Epithelial cell of prostate (primary cell): ENCODE measurements around the gene PKNOX2.

ENCODE experiments used
- DNase-seq: peaks from one replicate; pipeline ENCODE4 v3.0.0-alpha.2; 2011; ENCODE audit warnings: low read depth, low spot score
- H3K27ac ChIP-seq: fragments of 450-650 bp; 2 replicates; pipeline ENCODE4 v1.5.1; 2017; ENCODE audit warnings: mild to moderate bottlenecking

The PKNOX2 gene

GRCh38 chr11:125275905-125276618 lies 111.5 kb downstream of the PKNOX2 start:
- no peak overlapping the region for H3K27ac ChIP-seq
- DNase-seq, result no peak

- H3K27ac ChIP-seq, result no peak overlapping the region
- no peak for DNase-seq
Measured at GRCh38 chr11:125276619-125276976, 112.0 kb downstream of the PKNOX2 start.

GRCh38 chr11:125279676-125280418 lies 115.3 kb downstream of the PKNOX2 start:
- no peak for DNase-seq

GRCh38 chr11:125280646-125281045 lies 116.1 kb downstream of the PKNOX2 start:
- H3K27ac ChIP-seq, result no peak overlapping the region
- DNase-seq, result no peak

More at GRCh38 chr11:125279676-125280418, 115.3 kb downstream of the PKNOX2 start:
- no peak overlapping the region for H3K27ac ChIP-seq

GRCh38 chr11:125281831-125282595 lies 117.5 kb downstream of the PKNOX2 start:
- no peak overlapping the region for H3K27ac ChIP-seq
- peak; percentile 52 for DNase-seq

GRCh38 chr11:125282596-125282914 lies 118.0 kb downstream of the PKNOX2 start:
- no peak overlapping the region for H3K27ac ChIP-seq
- DNase-seq, result no peak

GRCh38 chr11:125284245-125284850 lies 119.8 kb downstream of the PKNOX2 start:
- no peak for DNase-seq
- H3K27ac ChIP-seq, result no peak overlapping the region

- H3K27ac ChIP-seq, result no peak overlapping the region
- DNase-seq, result no peak
Measured at GRCh38 chr11:125285844-125286243, 121.3 kb downstream of the PKNOX2 start.

- DNase-seq, result no peak
- no peak overlapping the region for H3K27ac ChIP-seq
Measured at GRCh38 chr11:125286486-125286885, 121.9 kb downstream of the PKNOX2 start.

- no peak overlapping the region for H3K27ac ChIP-seq
Measured at GRCh38 chr11:125287491-125288210, 123.1 kb downstream of the PKNOX2 start.

GRCh38 chr11:125289419-125290098 lies 125.0 kb downstream of the PKNOX2 start:
- H3K27ac ChIP-seq, result no peak overlapping the region
- no peak for DNase-seq

More at GRCh38 chr11:125287491-125288210, 123.1 kb downstream of the PKNOX2 start:
- no peak for DNase-seq

GRCh38 chr11:125290263-125290662 lies 125.7 kb downstream of the PKNOX2 start:
- DNase-seq, result no peak
- no peak overlapping the region for H3K27ac ChIP-seq

- no peak overlapping the region for H3K27ac ChIP-seq
- DNase-seq, result no peak
Measured at GRCh38 chr11:125292100-125292499, 127.5 kb downstream of the PKNOX2 start.

- DNase-seq, result no peak
- H3K27ac ChIP-seq, result no peak overlapping the region
Measured at GRCh38 chr11:125293596-125293995, 129.0 kb downstream of the PKNOX2 start.

- no peak overlapping the region for H3K27ac ChIP-seq
- DNase-seq, result no peak
Measured at GRCh38 chr11:125295931-125296330, 131.4 kb downstream of the PKNOX2 start.

- H3K27ac ChIP-seq, result no peak overlapping the region
Measured at GRCh38 chr11:125297346-125297915, 132.9 kb downstream of the PKNOX2 start.

GRCh38 chr11:125299061-125299615 lies 134.6 kb downstream of the PKNOX2 start:
- no peak overlapping the region for H3K27ac ChIP-seq
- DNase-seq, result no peak

More at GRCh38 chr11:125297346-125297915, 132.9 kb downstream of the PKNOX2 start:
- DNase-seq, result no peak

- H3K27ac ChIP-seq, result no peak overlapping the region
- no peak for DNase-seq
Measured at GRCh38 chr11:125299821-125300220, 135.3 kb downstream of the PKNOX2 start.

GRCh38 chr11:125300791-125301218 lies 136.3 kb downstream of the PKNOX2 start:
- H3K27ac ChIP-seq, result no peak overlapping the region
- peak; percentile 56 for DNase-seq
